Hepatocyte (in vitro differentiated cells): ENCODE measurements around the gene OSBP2. TPM values are rescaled to one million over a fixed set of nuclear protein-coding genes. Genes with fewer than 3 reads are reported as not detected.

Experiments used
- DNase-seq: peaks from one replicate; pipeline ENCODE4 v3.0.0-alpha.2; 2016; ENCODE audit warnings: low spot score
- H2AFZ ChIP-seq: fragments of 200-600 bp; sonication (generic); 2 replicates; pipeline ENCODE4 v1.6.0; 2016; ENCODE audit warnings: antibody characterized with exemption, mild to moderate bottlenecking
- H3K27ac ChIP-seq: fragments of 200-600 bp; sonication (generic); 2 replicates; pipeline ENCODE4 v1.5.1; 2016; ENCODE audit warnings: mild to moderate bottlenecking
- H3K27me3 ChIP-seq: fragments of 200-600 bp; sonication (generic); 2 replicates; pipeline ENCODE4 v1.6.1; 2016
- H3K36me3 ChIP-seq: fragments of 200-600 bp; sonication (generic); replicated peaks from 2 replicates; pipeline ENCODE4 v1.5.1; 2016; ENCODE audit warnings: low read depth; ENCODE audit not compliant: insufficient read depth
- H3K4me1 ChIP-seq: fragments of 200-600 bp; sonication (generic); 2 replicates; pipeline ENCODE4 v1.5.1; 2016; ENCODE audit warnings: mild to moderate bottlenecking, moderate library complexity; ENCODE audit not compliant: insufficient read depth
- H3K4me2 ChIP-seq: fragments of 200-600 bp; sonication (generic); 2 replicates; pipeline ENCODE4 v1.6.0; 2016
- H3K4me3 ChIP-seq: fragments of 200-600 bp; sonication (generic); 2 replicates; pipeline ENCODE4 v1.5.1; 2016; ENCODE audit warnings: mild to moderate bottlenecking
- H3K79me2 ChIP-seq: fragments of 200-600 bp; sonication (generic); 2 replicates; pipeline ENCODE4 v1.6.0; 2017; ENCODE audit warnings: mild to moderate bottlenecking
- H3K9me2 ChIP-seq: fragments of 200-600 bp; sonication (generic); replicated peaks from 2 replicates; pipeline ENCODE4 v1.6.0; 2017; ENCODE audit warnings: mild to moderate bottlenecking; ENCODE audit not compliant: insufficient read depth
- H3K9me3 ChIP-seq: fragments of 200-600 bp; sonication (generic); 2 replicates; pipeline ENCODE4 v1.5.1; 2016; ENCODE audit warnings: low read depth, mild to moderate bottlenecking
- H4K20me1 ChIP-seq: fragments of 200-600 bp; sonication (generic); 2 replicates; pipeline ENCODE4 v1.6.0; 2016; ENCODE audit warnings: mild to moderate bottlenecking; ENCODE audit not compliant: insufficient read depth, poor library complexity, severe bottlenecking
- EZH2 ChIP-seq: fragments of 200-600 bp; sonication (generic); IDR thresholded peaks from 2 replicates; pipeline ENCODE4 v1.6.1; 2016; ENCODE audit warnings: antibody characterized with exemption, mild to moderate bottlenecking, borderline replicate concordance
- EZH2phosphoT487 ChIP-seq: fragments of 200-600 bp; sonication (generic); IDR thresholded peaks from one replicate; pipeline ENCODE4 v1.6.1; 2018; ENCODE audit warnings: antibody characterized with exemption, mild to moderate bottlenecking, low read depth, moderate library complexity; ENCODE audit not compliant: unreplicated experiment, severe bottlenecking
- WGBS: methylation state at CpG from one replicate; pipeline ENCODE4 v1.1.6; 2016; ENCODE audit warnings: low lambda C conversion rate; ENCODE audit errors: missing lambda C conversion rate; 5-methylcytosine and 5-hydroxymethylcytosine counted together
- polyA plus RNA-seq: library from polyadenylated mRNA; unstranded; fragments of >200 nt; fragmentation: Nextera tagmentation; extraction: Ambion mirVana; gene quantifications from 2 replicates; pipeline ENCODE4 v1.2.1, GENCODE V29; 2016
- total RNA-seq: library from RNA; depleted of rRNA; stranded (reverse); fragments of >200 nt; gene quantifications from 2 replicates; pipeline ENCODE4 v1.2.3, GENCODE V29; 2014
- TF ChIP-seq, protein P1 (sequence below): fragments of 200-600 bp; sonication (generic); IDR thresholded peaks from 2 replicates; pipeline ENCODE4 v1.5.1; 2016; ENCODE audit warnings: antibody characterized with exemption, mild to moderate bottlenecking; ENCODE audit not compliant: poor library complexity

OSBP2 gene
- total and polyA plus RNA-seq, 2 experiments from 2014 or later = 23.0 to 25.5 TPM

DNA sequence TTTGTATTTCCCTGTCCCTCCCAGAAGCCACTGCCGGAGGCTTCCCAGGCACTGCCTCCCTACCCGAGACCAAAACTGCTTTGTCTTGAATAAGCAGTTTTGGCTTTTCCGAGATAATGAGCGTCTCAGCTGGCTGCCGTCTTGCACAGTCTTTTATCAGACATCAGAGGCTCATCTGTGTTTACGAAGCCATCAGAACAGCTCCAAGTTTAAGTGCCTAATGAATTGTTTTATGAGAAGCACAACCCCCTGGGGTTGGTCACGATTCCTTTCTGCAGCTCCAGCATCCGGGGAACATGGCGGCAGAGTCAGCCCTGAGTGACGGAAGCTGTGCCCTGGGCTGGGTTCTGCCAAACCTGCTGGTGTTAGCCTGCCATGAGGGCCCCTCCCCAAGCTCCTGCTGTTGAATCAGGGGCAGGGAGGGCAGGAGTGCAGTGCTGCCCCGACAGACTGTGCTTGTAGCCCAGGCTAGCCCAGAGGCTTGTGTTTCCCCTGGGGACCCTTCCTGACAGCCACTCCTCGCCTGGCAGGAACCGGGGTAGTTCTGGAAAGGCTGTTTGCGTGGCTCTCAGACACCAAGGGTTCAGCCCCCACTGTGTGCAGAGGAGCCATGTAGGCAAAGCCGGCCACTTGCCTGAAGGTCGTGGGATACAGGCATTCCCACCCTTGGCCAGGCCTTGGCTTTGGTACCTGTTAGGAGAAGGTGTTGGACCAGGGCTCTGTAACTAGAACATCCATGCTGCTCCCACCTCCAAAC, 177.8 kb downstream of the OSBP2 start:
- 55% methylated on average over 16 of the region's 16 CpGs for WGBS
- Histone ChIP-seq H3K4me2 (no peak overlapping the region), H3K27ac (no peak overlapping the region), H2AFZ (no peak overlapping the region), H3K36me3 (no peaks in the 10 kb centered on the region), H3K79me2 (no peaks in the 10 kb centered on the region), H3K4me1 (peaks cover 9% of the 10 kb centered on the region), H3K9me2 (no peaks in the 10 kb centered on the region), H3K9me3 (no peaks in the 10 kb centered on the region), H3K4me3 (no peak overlapping the region), H3K27me3 (no peaks in the 10 kb centered on the region), H4K20me1 (no peaks in the 10 kb centered on the region)
- TF ChIP-seq, protein P1, sequence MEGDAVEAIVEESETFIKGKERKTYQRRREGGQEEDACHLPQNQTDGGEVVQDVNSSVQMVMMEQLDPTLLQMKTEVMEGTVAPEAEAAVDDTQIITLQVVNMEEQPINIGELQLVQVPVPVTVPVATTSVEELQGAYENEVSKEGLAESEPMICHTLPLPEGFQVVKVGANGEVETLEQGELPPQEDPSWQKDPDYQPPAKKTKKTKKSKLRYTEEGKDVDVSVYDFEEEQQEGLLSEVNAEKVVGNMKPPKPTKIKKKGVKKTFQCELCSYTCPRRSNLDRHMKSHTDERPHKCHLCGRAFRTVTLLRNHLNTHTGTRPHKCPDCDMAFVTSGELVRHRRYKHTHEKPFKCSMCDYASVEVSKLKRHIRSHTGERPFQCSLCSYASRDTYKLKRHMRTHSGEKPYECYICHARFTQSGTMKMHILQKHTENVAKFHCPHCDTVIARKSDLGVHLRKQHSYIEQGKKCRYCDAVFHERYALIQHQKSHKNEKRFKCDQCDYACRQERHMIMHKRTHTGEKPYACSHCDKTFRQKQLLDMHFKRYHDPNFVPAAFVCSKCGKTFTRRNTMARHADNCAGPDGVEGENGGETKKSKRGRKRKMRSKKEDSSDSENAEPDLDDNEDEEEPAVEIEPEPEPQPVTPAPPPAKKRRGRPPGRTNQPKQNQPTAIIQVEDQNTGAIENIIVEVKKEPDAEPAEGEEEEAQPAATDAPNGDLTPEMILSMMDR = no peak
- no peak for TF ChIP-seq EZH2
- TF ChIP-seq EZH2phosphoT487 = no peak
- DNase-seq = no peak

DNA sequence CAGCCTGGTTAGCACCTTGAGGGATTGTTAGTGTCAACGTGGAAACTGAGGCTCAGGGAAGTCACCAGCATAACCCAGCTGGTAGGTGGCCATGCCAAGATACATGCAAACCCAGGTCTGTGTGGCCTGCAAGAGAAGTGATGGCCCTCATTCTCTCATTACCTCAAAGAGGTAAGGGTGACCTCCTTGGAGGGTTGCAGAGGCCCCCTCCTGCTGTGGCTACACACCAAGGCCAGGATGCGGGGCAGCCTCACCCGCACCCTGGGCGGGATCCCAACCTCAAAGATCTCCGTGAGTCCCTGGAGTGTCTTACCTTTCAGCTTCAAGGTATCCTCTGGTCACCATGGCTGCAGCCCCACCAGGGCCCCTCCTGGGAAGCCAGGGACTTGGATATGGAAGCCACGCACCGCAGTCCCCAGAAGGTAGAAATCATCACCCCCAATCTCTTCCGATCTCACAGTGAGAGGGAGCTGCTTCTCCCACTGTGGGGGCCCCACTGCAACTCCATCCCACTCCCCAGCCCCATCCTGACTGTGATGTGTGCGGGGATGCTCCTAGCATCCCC, 178.5 kb downstream of the OSBP2 start:
- TF ChIP-seq EZH2 (no peak), EZH2phosphoT487 (no peak)
- TF ChIP-seq, protein P1 = no peak
- WGBS = 95% methylated on average over 9 of the region's 9 CpGs
- no peak overlapping the region for H3K27ac ChIP-seq

DNA sequence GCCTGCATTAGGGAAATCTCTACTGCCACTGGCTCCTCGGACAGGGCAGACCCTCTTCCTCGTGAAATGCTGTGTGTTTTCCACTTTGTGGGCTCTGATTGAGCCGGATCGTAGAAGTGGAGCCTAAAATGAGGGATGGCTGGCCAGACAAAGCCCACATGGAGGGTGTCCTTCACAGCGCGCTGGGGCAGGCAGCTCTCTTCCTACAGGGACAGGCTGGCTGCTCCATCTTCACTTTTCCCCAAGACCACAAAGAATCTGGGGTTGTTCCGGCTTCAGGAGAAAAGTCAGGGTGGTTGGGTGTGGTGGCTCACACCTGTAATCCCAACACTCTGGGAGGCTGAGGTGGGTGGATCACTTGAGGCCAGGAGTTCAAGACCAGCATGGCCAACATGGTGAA, 179.0 kb downstream of the OSBP2 start:
- no peaks in the 10 kb centered on the region for H3K36me3 ChIP-seq
- H3K9me2 ChIP-seq = no peaks in the 10 kb centered on the region
- H3K27me3 ChIP-seq = no peaks in the 10 kb centered on the region
- H3K27ac ChIP-seq = no peak overlapping the region
- no peak overlapping the region for H3K4me2 ChIP-seq
- H4K20me1 ChIP-seq = no peaks in the 10 kb centered on the region
- TF ChIP-seq, protein P1 = no peak
- TF ChIP-seq EZH2 (no peak), EZH2phosphoT487 (no peak)
- no peak for DNase-seq
- no peak overlapping the region for H3K4me3 ChIP-seq
- no peaks in the 10 kb centered on the region for H3K79me2 ChIP-seq
- H3K4me1 ChIP-seq = peaks cover 10% of the 10 kb centered on the region
- WGBS = 93% methylated on average over 7 of the region's 7 CpGs
- no peaks in the 10 kb centered on the region for H3K9me3 ChIP-seq
- no peak overlapping the region for H2AFZ ChIP-seq

More for the DNA sequence above, 178.5 kb downstream of the OSBP2 start:
- H3K27me3 ChIP-seq = no peaks in the 10 kb centered on the region
- H3K4me3 ChIP-seq = no peak overlapping the region
- H3K9me2 ChIP-seq = no peaks in the 10 kb centered on the region
- H3K4me2 ChIP-seq = no peak overlapping the region
- no peaks in the 10 kb centered on the region for H3K79me2 ChIP-seq
- peaks cover 9% of the 10 kb centered on the region for H3K4me1 ChIP-seq
- H2AFZ ChIP-seq = no peak overlapping the region
- no peaks in the 10 kb centered on the region for H3K36me3 ChIP-seq
- H4K20me1 ChIP-seq = no peaks in the 10 kb centered on the region
- no peaks in the 10 kb centered on the region for H3K9me3 ChIP-seq
- no peak for DNase-seq
